ENCODE results near the gene KLF13.

The KLF13 gene

DNA sequence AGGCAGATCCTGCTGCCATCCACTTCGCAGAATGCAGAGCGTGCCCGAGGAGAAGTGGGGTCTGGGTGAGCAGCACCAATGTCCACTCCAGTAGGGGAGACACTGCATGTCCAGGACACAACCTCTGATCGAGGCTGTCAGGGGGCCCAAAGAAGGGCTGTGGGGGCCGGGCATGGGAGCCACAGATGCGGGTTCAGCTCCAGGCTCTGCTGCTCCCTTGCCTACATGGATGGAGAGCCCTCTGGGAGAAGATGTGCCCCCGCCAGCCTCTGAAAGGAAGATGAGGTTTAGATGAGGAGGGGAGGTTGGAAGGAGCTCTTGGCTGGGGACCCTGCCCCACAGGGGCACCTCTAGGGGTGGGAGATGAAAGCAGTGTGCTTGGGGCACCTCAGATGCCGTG lies 75.4 kb downstream of the KLF13 start:
- TF ChIP-seq, protein P1, sequence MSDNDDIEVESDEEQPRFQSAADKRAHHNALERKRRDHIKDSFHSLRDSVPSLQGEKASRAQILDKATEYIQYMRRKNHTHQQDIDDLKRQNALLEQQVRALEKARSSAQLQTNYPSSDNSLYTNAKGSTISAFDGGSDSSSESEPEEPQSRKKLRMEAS (IDR thresholded peaks at IDR 0.05; ENCODE audit: low read depth, low read length) = no peak
- no peak for TF ChIP-seq POLR2A (IDR thresholded peaks at IDR 0.05; ENCODE audit: extremely low read depth, insufficient read length)
- TF ChIP-seq, protein P2, sequence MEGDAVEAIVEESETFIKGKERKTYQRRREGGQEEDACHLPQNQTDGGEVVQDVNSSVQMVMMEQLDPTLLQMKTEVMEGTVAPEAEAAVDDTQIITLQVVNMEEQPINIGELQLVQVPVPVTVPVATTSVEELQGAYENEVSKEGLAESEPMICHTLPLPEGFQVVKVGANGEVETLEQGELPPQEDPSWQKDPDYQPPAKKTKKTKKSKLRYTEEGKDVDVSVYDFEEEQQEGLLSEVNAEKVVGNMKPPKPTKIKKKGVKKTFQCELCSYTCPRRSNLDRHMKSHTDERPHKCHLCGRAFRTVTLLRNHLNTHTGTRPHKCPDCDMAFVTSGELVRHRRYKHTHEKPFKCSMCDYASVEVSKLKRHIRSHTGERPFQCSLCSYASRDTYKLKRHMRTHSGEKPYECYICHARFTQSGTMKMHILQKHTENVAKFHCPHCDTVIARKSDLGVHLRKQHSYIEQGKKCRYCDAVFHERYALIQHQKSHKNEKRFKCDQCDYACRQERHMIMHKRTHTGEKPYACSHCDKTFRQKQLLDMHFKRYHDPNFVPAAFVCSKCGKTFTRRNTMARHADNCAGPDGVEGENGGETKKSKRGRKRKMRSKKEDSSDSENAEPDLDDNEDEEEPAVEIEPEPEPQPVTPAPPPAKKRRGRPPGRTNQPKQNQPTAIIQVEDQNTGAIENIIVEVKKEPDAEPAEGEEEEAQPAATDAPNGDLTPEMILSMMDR (IDR thresholded peaks at IDR 0.05; ENCODE audit: low read depth, low read length) = no peak
- TF ChIP-seq MYC (IDR thresholded peaks at IDR 0.05; ENCODE audit: low read depth, low read length) = no peak
- no peak for DNase-seq (ENCODE audit: low read depth)
- H3K4me3 ChIP-seq (ENCODE audit: low read depth, low read length) = no peak overlapping the region

DNA sequence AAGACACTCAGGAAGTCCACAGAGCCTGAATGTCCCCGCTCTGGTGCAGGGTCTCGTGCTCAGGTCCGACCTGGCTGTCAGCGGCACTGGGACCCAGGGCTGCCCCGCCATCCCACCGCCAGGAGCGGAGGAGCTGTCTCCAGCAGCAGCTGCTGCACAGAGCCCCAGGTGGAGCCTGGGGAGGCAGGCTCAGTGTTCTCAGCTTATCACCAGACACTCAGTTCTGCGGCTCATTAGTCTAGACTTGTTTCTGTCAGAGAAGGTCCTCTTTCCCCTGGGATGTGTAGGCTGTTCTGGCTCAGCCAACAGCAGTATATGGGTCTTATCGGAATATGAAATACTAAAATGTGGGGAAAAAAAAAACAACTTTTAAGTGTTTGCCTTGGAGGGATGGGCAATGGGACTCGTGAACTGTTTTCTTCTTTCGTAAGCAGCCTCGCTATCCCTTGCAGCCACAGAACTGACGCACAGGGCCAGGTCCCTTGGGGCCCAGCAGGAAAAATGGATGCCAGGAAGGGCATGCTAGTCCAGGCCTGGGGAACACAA lies 75.9 kb downstream of the KLF13 start:
- peak; percentile 57 for DNase-seq (ENCODE audit: low read depth)
- no peak overlapping the region for H3K4me3 ChIP-seq (ENCODE audit: low read depth, low read length)
- TF ChIP-seq MYC (IDR thresholded peaks at IDR 0.05; ENCODE audit: low read depth, low read length) (no peak), POLR2A (IDR thresholded peaks at IDR 0.05; ENCODE audit: extremely low read depth, insufficient read length) (no peak)
- TF ChIP-seq, protein P2 (IDR thresholded peaks at IDR 0.05; ENCODE audit: low read depth, low read length) = no peak
- TF ChIP-seq, protein P1 (IDR thresholded peaks at IDR 0.05; ENCODE audit: low read depth, low read length) = no peak

DNA sequence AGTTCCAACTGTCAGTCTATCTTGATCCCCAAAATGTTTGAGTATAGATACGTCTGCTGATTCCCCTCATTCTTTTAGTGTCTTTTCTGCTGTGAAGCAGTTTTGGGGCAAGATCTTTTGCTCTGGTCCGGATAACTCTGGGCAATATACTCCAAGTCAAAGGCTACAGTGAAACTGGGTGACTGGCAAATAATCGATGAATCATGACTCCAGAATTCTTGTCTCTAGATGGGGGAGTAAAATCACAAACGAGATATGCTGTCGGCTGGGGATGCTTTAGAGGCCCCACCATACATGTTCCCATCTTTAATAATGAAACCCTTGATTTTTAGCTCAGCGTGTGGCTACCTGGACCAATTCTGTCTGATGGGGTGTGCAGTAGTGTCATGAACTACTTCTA lies 76.5 kb downstream of the KLF13 start:
- DNase-seq (ENCODE audit: low read depth) = no peak
- no peak overlapping the region for H3K4me3 ChIP-seq (ENCODE audit: low read depth, low read length)
- no peak for TF ChIP-seq POLR2A (IDR thresholded peaks at IDR 0.05; ENCODE audit: extremely low read depth, insufficient read length)
- TF ChIP-seq, protein P2 (IDR thresholded peaks at IDR 0.05; ENCODE audit: low read depth, low read length) = no peak
- TF ChIP-seq MYC (IDR thresholded peaks at IDR 0.05; ENCODE audit: low read depth, low read length) = no peak

- H3K4me3 ChIP-seq (ENCODE audit: low read depth, low read length) = no peak overlapping the region
- TF ChIP-seq MYC (IDR thresholded peaks at IDR 0.05; ENCODE audit: low read depth, low read length) = no peak
- TF ChIP-seq, protein P2 (IDR thresholded peaks at IDR 0.05; ENCODE audit: low read depth, low read length) = no peak
- no peak for TF ChIP-seq POLR2A (IDR thresholded peaks at IDR 0.05; ENCODE audit: extremely low read depth, insufficient read length)
- TF ChIP-seq, protein P1 (IDR thresholded peaks at IDR 0.05; ENCODE audit: low read depth, low read length) = no peak
- no peak for DNase-seq (ENCODE audit: low read depth)
Observed at GRCh38 chr15:31403606-31404005, 77.0 kb downstream of the KLF13 start.

- no peak for DNase-seq (ENCODE audit: low read depth)
- H3K4me3 ChIP-seq (ENCODE audit: low read depth, low read length) = no peak overlapping the region
- TF ChIP-seq, protein P1 (IDR thresholded peaks at IDR 0.05; ENCODE audit: low read depth, low read length) = no peak
- TF ChIP-seq POLR2A (IDR thresholded peaks at IDR 0.05; ENCODE audit: extremely low read depth, insufficient read length) (no peak), MYC (IDR thresholded peaks at IDR 0.05; ENCODE audit: low read depth, low read length) (no peak)
- TF ChIP-seq, protein P2 (IDR thresholded peaks at IDR 0.05; ENCODE audit: low read depth, low read length) = no peak
Observed at GRCh38 chr15:31404345-31404744, 77.7 kb downstream of the KLF13 start.
